Eye (tissue), 1 donor: ENCODE data around the gene TDRD9.
"Not testable (repeated sequence)": the region's sequence is repeated elsewhere in the genome, so short reads cannot be mapped to it uniquely, and the experiment has no call there.

ENCODE experiments used
- DNase-seq: peaks from one replicate; pipeline ENCODE4 v3.0.0-alpha.2; 2015

TDRD9 gene

GRCh38 chr14:103894034-103894722 is 34.1 kb upstream of the TDRD9 start:
- no peak for DNase-seq

GRCh38 chr14:103894723-103895059 is 33.6 kb upstream of the TDRD9 start:
- DNase-seq: no peak

- DNase-seq: no peak
These were observed 31.7 kb upstream of the TDRD9 start for GRCh38 chr14:103896578-103896977.

- DNase-seq: no peak
These were observed 30.9 kb upstream of the TDRD9 start for GRCh38 chr14:103897075-103897947.

- DNase-seq: no peak
These were observed 30.1 kb upstream of the TDRD9 start for GRCh38 chr14:103898204-103898603.

- no peak for DNase-seq
These were observed 29.5 kb upstream of the TDRD9 start for GRCh38 chr14:103898711-103899110.

GRCh38 chr14:103899316-103899715 is 28.9 kb upstream of the TDRD9 start:
- no peak for DNase-seq

- DNase-seq: no peak
These were observed 28.4 kb upstream of the TDRD9 start for GRCh38 chr14:103899833-103900232.

- no peak for DNase-seq
These were observed 23.7 kb upstream of the TDRD9 start for GRCh38 chr14:103904493-103905107.

- peak; percentile 48 for DNase-seq
These were observed 22.3 kb upstream of the TDRD9 start for GRCh38 chr14:103905842-103906456.

GRCh38 chr14:103908580-103908979 is 19.7 kb upstream of the TDRD9 start:
- DNase-seq: no peak

- no peak for DNase-seq
These were observed 18.6 kb upstream of the TDRD9 start for GRCh38 chr14:103909531-103910261.

- DNase-seq: peak; percentile 91
These were observed 17.9 kb upstream of the TDRD9 start for GRCh38 chr14:103910262-103910935.

- no peak for DNase-seq
These were observed 17.3 kb upstream of the TDRD9 start for GRCh38 chr14:103910984-103911383.

GRCh38 chr14:103915616-103916015 is 12.6 kb upstream of the TDRD9 start:
- no peak for DNase-seq

- DNase-seq: no peak
These were observed 11.5 kb upstream of the TDRD9 start for GRCh38 chr14:103916636-103917262.

- peak; percentile 95 for DNase-seq
These were observed 7.0 kb upstream of the TDRD9 start for GRCh38 chr14:103920981-103921854.

- not testable (repeated sequence) for DNase-seq
These were observed 6.4 kb upstream of the TDRD9 start for GRCh38 chr14:103921855-103922200.

- DNase-seq: peak; percentile 37
These were observed 4.4 kb upstream of the TDRD9 start for GRCh38 chr14:103923863-103924262.

- DNase-seq: no peak
These were observed 2.9 kb upstream of the TDRD9 start for GRCh38 chr14:103925316-103925715.

- no peak for DNase-seq
These were observed 690 bp upstream of the TDRD9 start for GRCh38 chr14:103927566-103927965.
